ENCODE measurements around the gene RASA4B.

DNA sequence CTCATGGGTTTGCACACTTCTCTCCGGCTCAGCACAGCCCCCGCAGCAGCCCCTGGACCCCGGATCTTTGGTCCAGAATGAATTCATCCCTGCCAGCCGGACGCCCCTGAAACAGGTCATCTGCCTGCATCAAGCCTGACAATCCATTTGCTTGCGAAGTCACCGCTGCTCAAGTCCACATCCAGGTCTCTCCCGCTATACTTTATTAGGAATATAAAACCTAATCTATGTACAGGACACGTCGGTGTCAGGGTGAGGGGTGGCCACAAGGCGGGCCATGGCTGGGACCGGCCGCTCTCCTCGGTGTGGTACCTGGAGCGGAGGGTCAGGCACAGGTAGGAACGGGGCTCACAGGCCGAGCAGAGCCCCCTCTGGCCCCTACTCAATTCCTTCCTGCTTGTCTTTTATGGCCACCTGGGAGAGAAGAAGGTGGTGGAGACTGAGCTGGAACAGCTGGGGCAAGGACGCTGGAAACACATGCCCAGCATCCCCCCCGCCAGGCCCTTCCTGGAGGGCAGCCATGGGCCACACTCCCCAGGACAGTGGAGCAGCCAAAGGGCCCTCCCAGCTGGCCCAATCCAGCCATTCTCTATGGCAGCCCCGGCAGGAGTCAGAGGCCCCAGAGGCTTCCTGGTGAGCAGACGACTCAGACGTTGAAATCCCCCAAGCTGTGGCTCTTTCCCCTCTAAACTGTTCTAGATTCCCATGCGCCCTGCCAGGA is 44.1 kb downstream of the RASA4B start:
- no peak for TF ChIP-seq CTCF (IDR thresholded peaks at IDR 0.05)
- TF ChIP-seq POLR2A (IDR thresholded peaks at IDR 0.05), result no peak

Measured in thyroid gland (tissue), 4 donors.